Spinal cord (tissue), 10 donors: ENCODE results near the gene RAB3C. TPM values are rescaled to one million over a fixed set of nuclear protein-coding genes. Genes with fewer than 3 reads are reported as not detected.

Experiments used
- DNase-seq, 6 donors: peaks; one replicate each; pipeline versions ENCODE4 v3.0.0 to v3.0.0-alpha.2; 2013 to 2015; ENCODE audit warnings: low spot score in 6 of 6, low read depth in 4 of 6
- H3K27ac ChIP-seq: one replicate; pipeline ENCODE4 v1.5.1; 2013; ENCODE audit warnings: low read depth, low read length, control low read depth
- H3K27me3 ChIP-seq: one replicate; pipeline ENCODE4 v1.6.1; 2013; ENCODE audit warnings: low read length; ENCODE audit not compliant: control insufficient read depth, insufficient read depth
- H3K36me3 ChIP-seq: one replicate; pipeline ENCODE4 v1.6.1; 2013; ENCODE audit warnings: low read length; ENCODE audit not compliant: control insufficient read depth, insufficient read depth
- H3K4me1 ChIP-seq: one replicate; pipeline ENCODE4 v1.6.1; 2013; ENCODE audit warnings: low read length; ENCODE audit not compliant: control insufficient read depth, insufficient read depth
- H3K4me3 ChIP-seq: one replicate; pipeline ENCODE4 v1.5.1; 2013; ENCODE audit warnings: low read depth, low read length, control low read depth
- H3K9me3 ChIP-seq: one replicate; pipeline ENCODE4 v1.6.1; 2013; ENCODE audit warnings: low read length; ENCODE audit not compliant: control insufficient read depth, insufficient read depth
- WGBS: methylation state at CpG from one replicate; pipeline ENCODE4 v1.1.5; 2013; ENCODE audit warnings: missing lambda C conversion rate; ENCODE audit not compliant: insufficient coverage; 5-methylcytosine and 5-hydroxymethylcytosine counted together
- polyA plus RNA-seq, 2 donors: library from polyadenylated mRNA; unstranded; fragments of 120-200 nt; gene quantifications; one replicate each; pipeline ENCODE4 v1.2.1, GENCODE V29; 2013; ENCODE audit not compliant: insufficient read length in 2 of 2
- total RNA-seq, 2 donors: library from RNA; depleted of rRNA in 1 of 2; stranded (reverse); fragments of 120-200 nt in 1 of 2; fragments of >200 nt in 1 of 2; gene quantifications; one replicate each; pipeline versions ENCODE4 v1.2.3 to v1.2.4, GENCODE V29; 2013 to 2014
- donor health status: healthy.

The RAB3C gene
- total and polyA plus RNA-seq, 4 donors = 25.0 to 115 (median 61.8) TPM

- Histone ChIP-seq H3K27me3 (no peaks in the 10 kb centered on the region), H3K4me1 (no peaks in the 10 kb centered on the region), H3K27ac (no peak overlapping the region), H3K4me3 (no peak overlapping the region), H3K36me3 (no peaks in the 10 kb centered on the region), H3K9me3 (no peaks in the 10 kb centered on the region)
- peak in 1 of 6 donors; percentile 25 for DNase-seq
Measured at GRCh38 chr5:58902305-58902704, 319.4 kb downstream of the RAB3C start.

DNA sequence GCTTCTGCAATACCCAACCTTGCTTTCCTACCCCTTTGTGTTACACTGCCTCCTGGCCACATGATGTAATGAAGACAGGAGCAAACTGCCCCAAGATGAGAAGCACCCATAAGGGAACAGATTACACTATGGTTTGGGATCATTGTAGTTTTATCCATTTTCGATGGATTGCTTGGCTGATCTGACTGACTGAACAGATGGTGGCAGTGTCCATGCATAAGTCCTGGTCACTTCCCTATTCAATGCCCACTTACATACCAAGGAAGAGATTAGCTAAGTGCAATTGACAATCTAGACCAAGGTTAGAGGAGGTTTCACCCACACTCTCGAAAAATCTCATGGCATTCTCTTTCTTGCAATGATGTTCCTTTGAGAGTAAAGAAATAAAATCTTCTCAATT, 319.9 kb downstream of the RAB3C start:
- H3K27me3 ChIP-seq = no peaks in the 10 kb centered on the region
- H3K36me3 ChIP-seq = no peaks in the 10 kb centered on the region
- H3K9me3 ChIP-seq = no peaks in the 10 kb centered on the region
- no peak for DNase-seq
- H3K4me3 ChIP-seq = no peak overlapping the region
- no peak overlapping the region for H3K27ac ChIP-seq
- WGBS = no CpG with 5 or more reads among the region's 2 CpGs
- H3K4me1 ChIP-seq = no peaks in the 10 kb centered on the region

- Histone ChIP-seq H3K9me3 (no peaks in the 10 kb centered on the region), H3K27ac (no peak overlapping the region), H3K4me3 (no peak overlapping the region), H3K36me3 (no peaks in the 10 kb centered on the region), H3K27me3 (no peaks in the 10 kb centered on the region), H3K4me1 (no peaks in the 10 kb centered on the region)
- no peak for DNase-seq
- WGBS = 36% methylated on average over 3 of the region's 4 CpGs
Measured at GRCh38 chr5:58904737-58905136, 321.9 kb downstream of the RAB3C start.

GRCh38 chr5:58905944-58906343, 323.1 kb downstream of the RAB3C start:
- no peak for DNase-seq
- Histone ChIP-seq H3K9me3 (peaks cover 2% of the 10 kb centered on the region), H3K27ac (no peak overlapping the region), H3K4me1 (no peaks in the 10 kb centered on the region), H3K27me3 (no peaks in the 10 kb centered on the region), H3K36me3 (no peaks in the 10 kb centered on the region), H3K4me3 (no peak overlapping the region)

Other genes starting within 250 kb of the RAB3C start
- 100 to 1,000 TPM in 1 of 2 donors, 10 to 100 TPM in 1; 99.7 to 146 TPM for gene PLK2, start 123.0 kb upstream of the RAB3C start, total RNA-seq
- 10 to 100 TPM; 48.2 to 61.8 TPM for gene PLK2, start 123.0 kb upstream of the RAB3C start, polyA plus RNA-seq
- 1 to 10 TPM; 1.3 to 3.7 TPM for gene GAPT, start 91.6 kb upstream of the RAB3C start, total RNA-seq
- under 1 TPM; 0.38 to 0.40 TPM for gene GAPT, start 91.6 kb upstream of the RAB3C start, polyA plus RNA-seq